Lung (tissue), 12 donors: ENCODE data around the gene HTT. TPM values are rescaled to one million over a fixed set of nuclear protein-coding genes. Genes with fewer than 3 reads are reported as not detected.

Experiments used
- ATAC-seq: fragments of 200-7000 bp; cut with Tn5 transposase; one replicate; pipeline ENCODE4 v1.9.1; 2020; ENCODE audit warnings: moderate number of reproducible peaks; ENCODE audit not compliant: insufficient read depth, low FRiP score
- DNase-seq, 3 donors: peaks; one replicate each; pipeline ENCODE4 v3.0.0-alpha.2; 2013 to 2017
- H3K27ac ChIP-seq, 2 donors: one replicate each; pipeline ENCODE4 v1.5.1; 2013; ENCODE audit warnings: mild to moderate bottlenecking in 2 of 2, moderate library complexity in 2 of 2, control low read depth in 1 of 2, inconsistent platforms in 1 of 2, low read depth in 1 of 2, low read length in 1 of 2
- H3K27me3 ChIP-seq, 3 donors: one replicate each; pipeline ENCODE4 v1.5.1; 2013; ENCODE audit warnings: low read length in 2 of 3; ENCODE audit not compliant: control insufficient read depth in 3 of 3, insufficient read depth in 3 of 3
- H3K36me3 ChIP-seq, 4 donors: one replicate each; pipeline ENCODE4 v1.5.1; 2013; ENCODE audit warnings: low read length in 4 of 4, mild to moderate bottlenecking in 1 of 4, moderate library complexity in 1 of 4; ENCODE audit not compliant: control insufficient read depth in 4 of 4, insufficient read depth in 4 of 4
- H3K4me1 ChIP-seq, 5 donors: one replicate each; pipeline ENCODE4 v1.5.1; 2013; ENCODE audit warnings: low read length in 5 of 5, mild to moderate bottlenecking in 2 of 5, moderate library complexity in 1 of 5; ENCODE audit not compliant: control insufficient read depth in 5 of 5, insufficient read depth in 5 of 5
- H3K4me3 ChIP-seq: one replicate; pipeline ENCODE4 v1.5.1; 2013; ENCODE audit warnings: mild to moderate bottlenecking, control low read depth, moderate library complexity
- H3K9ac ChIP-seq, 2 donors: one replicate each; pipeline ENCODE4 v1.5.1; 2013; ENCODE audit warnings: low read length in 2 of 2, control low read depth in 1 of 2; ENCODE audit not compliant: insufficient read depth in 1 of 2
- H3K9me3 ChIP-seq, 4 donors: one replicate each; pipeline ENCODE4 v1.5.1; 2013; ENCODE audit warnings: low read length in 3 of 4, mild to moderate bottlenecking in 1 of 4, moderate library complexity in 1 of 4; ENCODE audit not compliant: control insufficient read depth in 4 of 4, insufficient read depth in 3 of 4
- CTCF ChIP-seq: IDR thresholded peaks from 2 replicates; pipeline ENCODE4 v1.5.1; 2012; ENCODE audit warnings: mild to moderate bottlenecking; ENCODE audit errors: control extremely low read depth, extremely low read depth
- WGBS, 2 donors: extraction: QIAGEN DNeasy Blood & Tissue Kit; methylation state at CpG; one replicate each; pipeline ENCODE4 v1.1.7; 2013; 5-methylcytosine and 5-hydroxymethylcytosine counted together
- polyA plus RNA-seq, 2 donors: library from polyadenylated mRNA; stranded (reverse); fragments of 200-250 nt; gene quantifications; one replicate each; pipeline ENCODE4 v1.2.1, GENCODE V29; 2013
- total RNA-seq, 2 donors: library from RNA; depleted of rRNA in 1 of 2; stranded (reverse); fragments of >200 nt in 1 of 2; gene quantifications; one replicate each; pipeline ENCODE4 v1.2.1, GENCODE V29; 2014 to 2021
- donor health status: control.
- donor health status: control.
- donor health status: Bipolar disorder and iron deficiency.
- donor health status: healthy.
- donor health status: DM: yes; HTN: yes; CAD: no.

The HTT gene
- total and polyA plus RNA-seq, 4 donors, result 17.0 to 109 (median 48.4) TPM

- DNase-seq, result no peak
- Histone ChIP-seq H3K27ac (no peak overlapping the region), H3K4me1 (peaks cover 0 to 11% (median 5%) of the 10 kb centered on the region in 5 donors), H3K36me3 (peaks cover 26 to 40% (median 32%) of the 10 kb centered on the region in 4 donors), H3K9ac (no peak overlapping the region), H3K9me3 (peaks cover 0 to 3% (median 0%) of the 10 kb centered on the region in 4 donors), H3K4me3 (no peak overlapping the region), H3K27me3 (no peaks in the 10 kb centered on the region)
- TF ChIP-seq CTCF, result no peak
- no peak for ATAC-seq
These were observed 102.9 kb downstream of the HTT start for GRCh38 chr4:3177426-3177825.

- Histone ChIP-seq H3K27ac (no peak overlapping the region), H3K9ac (no peak overlapping the region), H3K4me3 (no peak overlapping the region), H3K36me3 (peaks cover 24 to 41% (median 31%) of the 10 kb centered on the region in 4 donors), H3K27me3 (no peaks in the 10 kb centered on the region), H3K9me3 (peaks cover 0 to 3% (median 0%) of the 10 kb centered on the region in 4 donors), H3K4me1 (peaks cover 0 to 11% (median 5%) of the 10 kb centered on the region in 5 donors)
- DNase-seq, result no peak
- ATAC-seq, result no peak
- 97% methylated on average over 7 of the region's 7 CpGs for WGBS, 2 donors
- no peak for TF ChIP-seq CTCF
These were observed 103.4 kb downstream of the HTT start for GRCh38 chr4:3177905-3178304.

GRCh38 chr4:3178351-3178750, 103.9 kb downstream of the HTT start:
- Histone ChIP-seq H3K4me3 (no peak overlapping the region), H3K9me3 (peaks cover 0 to 3% (median 0%) of the 10 kb centered on the region in 4 donors), H3K4me1 (peaks cover 0 to 11% (median 5%) of the 10 kb centered on the region in 5 donors), H3K9ac (no peak overlapping the region), H3K36me3 (peaks cover 24 to 42% (median 30%) of the 10 kb centered on the region in 4 donors), H3K27me3 (no peaks in the 10 kb centered on the region), H3K27ac (no peak overlapping the region)
- 91 to 93% methylated on average over 9 of the region's 9 CpGs for WGBS, 2 donors
- DNase-seq, result no peak
- no peak for TF ChIP-seq CTCF
- no peak for ATAC-seq

- Histone ChIP-seq H3K27me3 (no peaks in the 10 kb centered on the region), H3K4me3 (no peak overlapping the region), H3K27ac (no peak overlapping the region), H3K9me3 (peaks cover 0 to 3% (median 0%) of the 10 kb centered on the region in 4 donors), H3K36me3 (peaks cover 26 to 49% (median 33%) of the 10 kb centered on the region in 4 donors), H3K4me1 (peaks cover 0 to 11% (median 5%) of the 10 kb centered on the region in 5 donors), H3K9ac (no peak overlapping the region)
- ATAC-seq, result no peak
- peak; percentile 25 to 57 (median 49) for DNase-seq
- no peak for TF ChIP-seq CTCF
- WGBS, 2 donors, result 75 to 86% methylated on average over 12 of the region's 12 CpGs
These were observed 104.7 kb downstream of the HTT start for GRCh38 chr4:3179126-3179706.
